ENCODE results near the gene SAAL1.

SAAL1 gene

GRCh38 chr11:18145025-18145424, 39.1 kb upstream of the SAAL1 start:
- Histone ChIP-seq H3K27me3 (ENCODE audit: insufficient read depth, low read length, poor library complexity) (peaks cover 15% of the 10 kb centered on the region), H2AFZ (ENCODE audit: low read depth, low read length) (no peak overlapping the region), H4K20me1 (ENCODE audit: insufficient read depth, low read length) (no peaks in the 10 kb centered on the region), H3K4me1 (ENCODE audit: insufficient read depth, low read length) (no peaks in the 10 kb centered on the region), H3K9me3 (ENCODE audit: insufficient read depth, low read length, severe bottlenecking) (no peaks in the 10 kb centered on the region), H3K79me2 (ENCODE audit: insufficient read depth, low read length) (no peaks in the 10 kb centered on the region), H3K36me3 (ENCODE audit: insufficient read depth, low read length) (no peaks in the 10 kb centered on the region), H3K4me2 (ENCODE audit: insufficient read depth, low read length) (no peak overlapping the region), H3K9ac (ENCODE audit: low read depth, low read length) (no peak overlapping the region), H3K4me3 (ENCODE audit: low read depth in 1 of 2, low read length in 2 of 2) (no peak overlapping the region), H3K27ac (ENCODE audit: low read length) (no peak overlapping the region)
- no peak for ATAC-seq (ENCODE audit: insufficient read depth, low read depth)
- DNase-seq: no peak
- TF ChIP-seq CTCF (IDR thresholded peaks at IDR 0.05; ENCODE audit: borderline replicate concordance, extremely low read depth, low read length, poor library complexity, severe bottlenecking): peak; percentile 39
- no peak for TF ChIP-seq EZH2 (IDR thresholded peaks at IDR 0.05; ENCODE audit: borderline replicate concordance, low read depth, low read length, severe bottlenecking)

- H3K4me3 ChIP-seq (ENCODE audit: low read depth in 1 of 2, low read length in 2 of 2): no peak overlapping the region
- no peak overlapping the region for H3K9ac ChIP-seq (ENCODE audit: low read depth, low read length)
- H3K27ac ChIP-seq (ENCODE audit: low read length): no peak overlapping the region
- no peaks in the 10 kb centered on the region for H3K79me2 ChIP-seq (ENCODE audit: insufficient read depth, low read length)
- H3K4me1 ChIP-seq (ENCODE audit: insufficient read depth, low read length): no peaks in the 10 kb centered on the region
- no peaks in the 10 kb centered on the region for H3K9me3 ChIP-seq (ENCODE audit: insufficient read depth, low read length, severe bottlenecking)
- no peaks in the 10 kb centered on the region for H3K36me3 ChIP-seq (ENCODE audit: insufficient read depth, low read length)
- H4K20me1 ChIP-seq (ENCODE audit: insufficient read depth, low read length): no peaks in the 10 kb centered on the region
- no peak overlapping the region for H2AFZ ChIP-seq (ENCODE audit: low read depth, low read length)
- ATAC-seq (ENCODE audit: insufficient read depth, low read depth): no peak
- no peak overlapping the region for H3K4me2 ChIP-seq (ENCODE audit: insufficient read depth, low read length)
- H3K27me3 ChIP-seq (ENCODE audit: insufficient read depth, low read length, poor library complexity): peaks cover 15% of the 10 kb centered on the region
- TF ChIP-seq EZH2 (IDR thresholded peaks at IDR 0.05; ENCODE audit: borderline replicate concordance, low read depth, low read length, severe bottlenecking) (no peak), CTCF (IDR thresholded peaks at IDR 0.05; ENCODE audit: borderline replicate concordance, extremely low read depth, low read length, poor library complexity, severe bottlenecking) (no peak)
- no peak for DNase-seq
Measured at GRCh38 chr11:18144243-18144642, 38.4 kb upstream of the SAAL1 start.

GRCh38 chr11:18140145-18140544, 34.3 kb upstream of the SAAL1 start:
- DNase-seq (no peak), ATAC-seq (ENCODE audit: insufficient read depth, low read depth) (no peak)
- no peak for TF ChIP-seq CTCF (IDR thresholded peaks at IDR 0.05; ENCODE audit: borderline replicate concordance, extremely low read depth, low read length, poor library complexity, severe bottlenecking)
- no peak for TF ChIP-seq EZH2 (IDR thresholded peaks at IDR 0.05; ENCODE audit: borderline replicate concordance, low read depth, low read length, severe bottlenecking)
- Histone ChIP-seq H3K9ac (ENCODE audit: low read depth, low read length) (no peak overlapping the region), H3K4me2 (ENCODE audit: insufficient read depth, low read length) (no peak overlapping the region), H3K36me3 (ENCODE audit: insufficient read depth, low read length) (no peaks in the 10 kb centered on the region), H3K79me2 (ENCODE audit: insufficient read depth, low read length) (no peaks in the 10 kb centered on the region), H3K4me3 (ENCODE audit: low read depth in 1 of 2, low read length in 2 of 2) (no peak overlapping the region), H2AFZ (ENCODE audit: low read depth, low read length) (no peak overlapping the region), H3K27ac (ENCODE audit: low read length) (no peak overlapping the region), H4K20me1 (ENCODE audit: insufficient read depth, low read length) (no peaks in the 10 kb centered on the region), H3K27me3 (ENCODE audit: insufficient read depth, low read length, poor library complexity) (peaks cover 6% of the 10 kb centered on the region), H3K9me3 (ENCODE audit: insufficient read depth, low read length, severe bottlenecking) (no peaks in the 10 kb centered on the region), H3K4me1 (ENCODE audit: insufficient read depth, low read length) (no peaks in the 10 kb centered on the region)

All from DND-41 (cell line).